ENCODE measurements around the gene MCTP1.

DNA sequence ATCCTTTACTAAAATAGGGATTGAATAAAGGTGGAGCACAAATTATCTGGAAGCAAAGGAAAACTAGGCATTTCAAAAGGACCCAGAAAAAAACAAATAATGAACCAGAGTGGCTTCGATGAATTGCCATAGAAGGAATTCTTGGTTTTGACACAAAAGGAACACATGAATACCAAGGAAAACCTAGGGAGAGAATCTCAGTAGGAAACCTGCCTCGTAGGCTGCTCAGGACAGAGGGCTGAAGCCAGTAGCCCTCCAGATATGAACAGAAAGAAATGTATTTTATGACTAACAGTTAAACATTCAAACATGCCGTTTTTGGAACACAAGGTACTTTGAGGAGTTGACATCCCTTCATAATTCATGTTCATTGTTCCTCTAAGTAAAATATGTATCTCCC, 420.9 kb downstream of the MCTP1 start:
- TF ChIP-seq POLR2A (IDR thresholded peaks at IDR 0.05; ENCODE audit: low read depth, low read length) (no peak), POLR2AphosphoS5 (IDR thresholded peaks at IDR 0.05; ENCODE audit: low read depth, low read length) (no peak)
